Thyroid gland (tissue), 4 donors: ENCODE data around the gene ELFN1. TPM values are rescaled to one million over a fixed set of nuclear protein-coding genes. Genes with fewer than 3 reads are reported as not detected.

Source experiments
- DNase-seq, 2 donors: peaks; one replicate each; pipeline ENCODE4 v3.0.0-alpha.2; 2019
- H3K27ac ChIP-seq, 3 donors: fragments of 200-600 bp; sonication (generic); 1 replicate in 2 of 3; 2 replicates in 1 of 3; pipeline ENCODE4 v1.5.1; 2016 to 2019; ENCODE audit warnings: mild to moderate bottlenecking in 1 of 3, moderate library complexity in 1 of 3
- H3K27me3 ChIP-seq: fragments of 200-600 bp; sonication (generic); one replicate; pipeline ENCODE4 v1.5.1; 2019
- H3K36me3 ChIP-seq, 2 donors: fragments of 200-600 bp; sonication (generic); one replicate each; pipeline ENCODE4 v1.5.1; 2016 to 2019
- H3K4me1 ChIP-seq, 2 donors: fragments of 200-600 bp; sonication (generic); one replicate each; pipeline ENCODE4 v1.5.1; 2017 to 2019
- H3K4me3 ChIP-seq, 3 donors: fragments of 200-600 bp; sonication (generic); replicated peaks in 1 of 3; 1 replicate in 2 of 3; 2 replicates in 1 of 3; pipeline ENCODE4 v1.5.1; 2016; ENCODE audit warnings: mild to moderate bottlenecking in 1 of 3
- H3K9me3 ChIP-seq: fragments of 200-600 bp; sonication (generic); one replicate; pipeline ENCODE4 v1.5.1; 2017
- POLR2A ChIP-seq, 2 donors: fragments of 450-650 bp; IDR thresholded peaks; one replicate each; pipeline ENCODE4 v1.6.1; 2017; ENCODE audit warnings: antibody characterized with exemption in 2 of 2, mild to moderate bottlenecking in 2 of 2, moderate library complexity in 1 of 2
- WGBS, 2 donors: methylation state at CpG; one replicate each; pipeline ENCODE4 v1.1.5; 2017; 5-methylcytosine and 5-hydroxymethylcytosine counted together
- intact Hi-C: fragments of 100-400 bp; cut with DNase I; formaldehyde crosslinking; loops from one replicate; pipeline ENCODE4 v1.15.1; 2023
- total RNA-seq, 4 donors: library from RNA; depleted of rRNA; stranded (reverse); fragments of >200 nt; gene quantifications; one replicate each; pipeline ENCODE4 v1.2.3, GENCODE V29; 2016
- TF ChIP-seq, protein P1 (sequence below), 6 experiments: fragments of 200-600 bp in 3 of 6; fragments of 450-650 bp in 3 of 6; sonication (generic) in 3 of 6; IDR thresholded peaks; one replicate each; pipeline ENCODE4 v1.5.1; 2016 to 2019; ENCODE audit warnings: antibody characterized with exemption in 6 of 6, mild to moderate bottlenecking in 2 of 6, inconsistent platforms in 1 of 6, moderate library complexity in 1 of 6

Gene ELFN1
- total RNA-seq, 4 donors from 2014 or later: 0.11 to 0.96 (median 0.54) TPM

DNA sequence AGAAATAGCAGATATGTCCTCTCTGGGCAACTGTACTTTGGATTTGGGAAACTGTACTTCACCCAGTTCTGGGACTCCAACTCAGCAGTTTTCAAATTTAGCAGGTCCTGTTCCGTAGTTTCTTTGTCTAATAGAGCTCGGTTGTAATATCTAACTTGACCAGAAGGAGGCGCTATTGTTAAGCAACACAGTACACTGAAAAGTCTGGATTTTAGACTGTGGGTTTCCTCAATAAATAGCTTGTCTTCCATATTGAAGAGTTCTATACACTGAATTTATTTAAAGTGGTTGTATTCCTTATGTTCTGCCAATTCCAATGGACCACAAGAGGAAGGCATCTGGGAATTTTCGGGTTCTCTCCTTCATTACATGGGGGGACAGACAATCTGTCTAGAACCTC, 39.8 kb downstream of the ELFN1 start:
- Histone ChIP-seq H3K27me3 (no peaks in the 10 kb centered on the region), H3K4me3 (no peak overlapping the region), H3K27ac (no peak overlapping the region), H3K36me3 (no peaks in the 10 kb centered on the region), H3K9me3 (no peaks in the 10 kb centered on the region), H3K4me1 (peaks cover 7 to 8% of the 10 kb centered on the region in 2 donors)
- DNase-seq: no peak
- TF ChIP-seq, protein P1, sequence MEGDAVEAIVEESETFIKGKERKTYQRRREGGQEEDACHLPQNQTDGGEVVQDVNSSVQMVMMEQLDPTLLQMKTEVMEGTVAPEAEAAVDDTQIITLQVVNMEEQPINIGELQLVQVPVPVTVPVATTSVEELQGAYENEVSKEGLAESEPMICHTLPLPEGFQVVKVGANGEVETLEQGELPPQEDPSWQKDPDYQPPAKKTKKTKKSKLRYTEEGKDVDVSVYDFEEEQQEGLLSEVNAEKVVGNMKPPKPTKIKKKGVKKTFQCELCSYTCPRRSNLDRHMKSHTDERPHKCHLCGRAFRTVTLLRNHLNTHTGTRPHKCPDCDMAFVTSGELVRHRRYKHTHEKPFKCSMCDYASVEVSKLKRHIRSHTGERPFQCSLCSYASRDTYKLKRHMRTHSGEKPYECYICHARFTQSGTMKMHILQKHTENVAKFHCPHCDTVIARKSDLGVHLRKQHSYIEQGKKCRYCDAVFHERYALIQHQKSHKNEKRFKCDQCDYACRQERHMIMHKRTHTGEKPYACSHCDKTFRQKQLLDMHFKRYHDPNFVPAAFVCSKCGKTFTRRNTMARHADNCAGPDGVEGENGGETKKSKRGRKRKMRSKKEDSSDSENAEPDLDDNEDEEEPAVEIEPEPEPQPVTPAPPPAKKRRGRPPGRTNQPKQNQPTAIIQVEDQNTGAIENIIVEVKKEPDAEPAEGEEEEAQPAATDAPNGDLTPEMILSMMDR (IDR thresholded peaks at IDR 0.05): no peak
- no peak for TF ChIP-seq POLR2A (IDR thresholded peaks at IDR 0.05)
- WGBS, 2 donors: 84 to 86% methylated on average over 4 of the region's 4 CpGs
- intact Hi-C loops: no loop called here

DNA sequence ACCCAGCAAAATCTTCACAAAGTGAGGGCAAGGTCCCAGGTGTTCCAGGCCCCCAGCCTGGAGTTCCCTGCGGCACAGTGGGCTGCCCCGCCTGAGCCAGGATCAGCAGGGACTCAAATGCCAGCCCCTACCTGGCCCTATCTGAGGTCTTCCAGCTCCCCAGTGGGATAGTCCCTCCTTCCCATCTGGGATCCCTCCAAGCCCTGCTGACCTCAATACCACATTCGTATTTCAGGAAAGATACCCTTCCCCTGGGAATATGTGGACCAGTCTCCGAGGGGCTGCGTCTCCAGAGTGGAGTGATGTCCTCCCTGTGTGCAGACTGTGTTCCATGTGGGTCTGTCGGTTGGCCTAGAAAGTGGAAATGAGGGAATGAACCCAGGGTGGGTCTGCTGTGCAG, 40.9 kb downstream of the ELFN1 start:
- Histone ChIP-seq H3K4me1 (peaks cover 7 to 8% of the 10 kb centered on the region in 2 donors), H3K36me3 (no peaks in the 10 kb centered on the region), H3K27ac (no peak overlapping the region), H3K9me3 (no peaks in the 10 kb centered on the region), H3K27me3 (no peaks in the 10 kb centered on the region), H3K4me3 (no peak overlapping the region)
- intact Hi-C loops: no loop called here
- DNase-seq: no peak
- WGBS, 2 donors: 84 to 88% methylated on average over 6 of the region's 6 CpGs
- TF ChIP-seq, protein P1 (IDR thresholded peaks at IDR 0.05): no peak
- TF ChIP-seq POLR2A (IDR thresholded peaks at IDR 0.05): no peak

DNA sequence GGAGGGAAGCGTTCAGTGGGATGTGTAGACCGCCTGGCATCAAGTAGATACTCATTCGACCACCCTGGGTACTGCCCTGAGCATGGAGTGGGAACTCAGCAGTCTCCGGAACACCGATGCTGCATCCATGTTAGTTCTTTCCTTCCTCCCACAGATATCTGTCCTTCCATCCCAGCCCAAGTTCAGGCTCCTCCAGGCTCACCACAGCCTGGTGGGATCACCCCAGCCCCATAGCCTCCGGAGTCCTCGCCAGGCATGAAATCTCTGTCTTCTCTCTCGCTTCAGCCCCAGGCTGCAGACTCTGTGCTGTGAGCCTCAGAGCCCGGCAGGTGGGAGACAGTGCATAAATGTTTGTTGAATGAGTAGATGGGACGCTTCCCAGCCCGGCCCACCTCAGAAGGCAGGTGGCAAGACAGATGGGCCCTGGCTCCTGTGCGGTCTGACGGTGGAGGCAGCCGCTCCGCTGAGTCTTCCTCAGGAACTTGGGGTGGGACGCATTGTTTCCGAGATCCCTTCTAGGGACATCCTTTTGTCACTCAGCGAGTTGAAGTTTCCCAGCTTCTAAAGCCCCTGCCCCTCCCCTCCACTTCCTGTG, 42.9 kb downstream of the ELFN1 start:
- Histone ChIP-seq H3K4me3 (no peak overlapping the region), H3K27me3 (no peaks in the 10 kb centered on the region), H3K36me3 (no peaks in the 10 kb centered on the region), H3K27ac (no peak overlapping the region), H3K4me1 (peaks cover 7 to 8% of the 10 kb centered on the region in 2 donors), H3K9me3 (no peaks in the 10 kb centered on the region)
- intact Hi-C loops: no loop called here
- WGBS, 2 donors: 75 to 78% methylated on average over 17 to 18 of the region's 18 CpGs
- no peak for DNase-seq
- TF ChIP-seq, protein P1 (IDR thresholded peaks at IDR 0.05): no peak
- no peak for TF ChIP-seq POLR2A (IDR thresholded peaks at IDR 0.05)

DNA sequence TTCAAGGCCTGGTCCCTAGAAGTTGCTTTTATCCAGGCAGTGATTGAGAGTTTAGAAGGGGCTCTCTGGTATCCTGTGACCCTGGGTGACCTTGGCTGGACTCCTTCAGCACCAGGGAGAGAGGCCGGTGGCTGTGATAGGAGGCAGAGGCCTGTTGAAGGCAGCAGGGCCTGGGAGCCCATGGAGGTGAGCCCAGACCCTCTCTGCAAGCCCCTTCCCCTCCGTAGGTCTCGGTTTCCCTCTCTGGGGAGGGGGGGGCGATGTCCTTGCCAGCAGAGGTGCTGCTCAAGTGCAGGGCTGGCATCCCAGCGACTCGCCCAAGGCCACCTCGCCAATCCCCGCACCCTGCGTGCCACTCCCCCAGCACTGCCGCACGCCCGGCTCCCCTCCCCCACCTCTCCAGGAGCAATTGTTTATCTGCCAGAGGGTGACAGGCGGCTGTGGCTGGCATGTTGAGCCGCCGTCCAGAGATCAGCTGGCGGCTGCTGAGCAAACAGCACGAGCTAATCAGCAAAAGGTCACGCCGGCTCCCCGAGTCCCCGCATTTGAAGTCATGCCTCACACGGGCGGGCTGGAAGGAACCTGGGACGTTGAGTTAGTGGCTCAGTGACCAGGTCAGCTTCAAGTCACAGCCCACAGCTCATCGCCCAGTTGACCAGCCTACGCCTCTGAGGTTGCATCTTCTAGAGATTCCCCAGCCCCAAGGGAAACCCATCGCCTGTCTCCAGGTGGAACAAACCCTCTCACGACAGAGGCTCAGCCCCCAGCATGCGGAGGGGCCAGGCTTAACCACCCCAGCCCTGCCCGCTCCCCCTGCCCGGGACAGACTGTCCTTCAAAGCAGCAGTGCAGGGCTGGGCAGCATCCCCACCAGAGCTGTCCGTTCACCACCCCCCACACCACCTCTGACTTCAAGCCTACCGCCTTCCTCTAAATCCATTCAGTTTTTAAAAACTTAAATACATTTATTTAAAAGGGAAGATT, 43.7 kb downstream of the ELFN1 start:
- Histone ChIP-seq H3K4me3 (no peak overlapping the region), H3K4me1 (peaks cover 7 to 8% of the 10 kb centered on the region in 2 donors), H3K36me3 (no peaks in the 10 kb centered on the region), H3K9me3 (no peaks in the 10 kb centered on the region), H3K27me3 (no peaks in the 10 kb centered on the region), H3K27ac (no peak overlapping the region)
- 36 to 48% methylated on average over 24 of the region's 33 CpGs for WGBS, 2 donors
- TF ChIP-seq, protein P1 (IDR thresholded peaks at IDR 0.05): no peak
- TF ChIP-seq POLR2A (IDR thresholded peaks at IDR 0.05): no peak
- peak; percentile 23 to 30 for DNase-seq
- intact Hi-C loops: no loop called here
